Epithelial cell of esophagus (primary cell): Measurements from ENCODE around the gene SLC1A1.

Experiments
- DNase-seq: peaks from one replicate; pipeline ENCODE4 v3.0.0; 2010; ENCODE audit warnings: low read depth
- H3K4me3 ChIP-seq: 2 replicates; pipeline ENCODE4 v1.5.1; 2011; ENCODE audit warnings: mild to moderate bottlenecking, low read length, control low read depth
- TF ChIP-seq, protein P1 (sequence below): IDR thresholded peaks from 2 replicates; pipeline ENCODE4 v1.5.1; 2011; ENCODE audit warnings: low read depth, mild to moderate bottlenecking, low read length, control low read depth, inconsistent platforms; ENCODE audit not compliant: insufficient read depth; ENCODE audit errors: missing control alignments

The SLC1A1 gene

DNA sequence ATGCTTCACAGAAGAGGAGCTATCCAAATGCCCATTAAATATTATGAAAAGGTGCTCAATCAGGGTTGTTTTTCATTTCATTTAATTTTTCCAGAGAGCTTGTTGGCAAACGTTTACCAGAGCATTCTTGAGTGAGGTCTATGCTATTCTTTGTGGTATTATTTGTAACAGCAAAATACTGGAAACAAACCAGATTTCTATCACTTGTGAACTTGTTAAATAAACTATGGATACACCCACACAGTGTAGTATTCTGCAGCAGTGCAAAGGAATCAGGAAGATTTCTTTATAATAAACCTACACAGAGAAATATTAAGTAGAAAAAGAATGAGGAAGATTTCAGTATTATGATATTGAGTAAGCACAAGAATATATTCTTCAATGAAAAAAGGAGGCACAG lies 15.0 kb upstream of the SLC1A1 start:
- TF ChIP-seq, protein P1, sequence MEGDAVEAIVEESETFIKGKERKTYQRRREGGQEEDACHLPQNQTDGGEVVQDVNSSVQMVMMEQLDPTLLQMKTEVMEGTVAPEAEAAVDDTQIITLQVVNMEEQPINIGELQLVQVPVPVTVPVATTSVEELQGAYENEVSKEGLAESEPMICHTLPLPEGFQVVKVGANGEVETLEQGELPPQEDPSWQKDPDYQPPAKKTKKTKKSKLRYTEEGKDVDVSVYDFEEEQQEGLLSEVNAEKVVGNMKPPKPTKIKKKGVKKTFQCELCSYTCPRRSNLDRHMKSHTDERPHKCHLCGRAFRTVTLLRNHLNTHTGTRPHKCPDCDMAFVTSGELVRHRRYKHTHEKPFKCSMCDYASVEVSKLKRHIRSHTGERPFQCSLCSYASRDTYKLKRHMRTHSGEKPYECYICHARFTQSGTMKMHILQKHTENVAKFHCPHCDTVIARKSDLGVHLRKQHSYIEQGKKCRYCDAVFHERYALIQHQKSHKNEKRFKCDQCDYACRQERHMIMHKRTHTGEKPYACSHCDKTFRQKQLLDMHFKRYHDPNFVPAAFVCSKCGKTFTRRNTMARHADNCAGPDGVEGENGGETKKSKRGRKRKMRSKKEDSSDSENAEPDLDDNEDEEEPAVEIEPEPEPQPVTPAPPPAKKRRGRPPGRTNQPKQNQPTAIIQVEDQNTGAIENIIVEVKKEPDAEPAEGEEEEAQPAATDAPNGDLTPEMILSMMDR, result no peak
- no peak for DNase-seq
- H3K4me3 ChIP-seq, result no peak overlapping the region

DNA sequence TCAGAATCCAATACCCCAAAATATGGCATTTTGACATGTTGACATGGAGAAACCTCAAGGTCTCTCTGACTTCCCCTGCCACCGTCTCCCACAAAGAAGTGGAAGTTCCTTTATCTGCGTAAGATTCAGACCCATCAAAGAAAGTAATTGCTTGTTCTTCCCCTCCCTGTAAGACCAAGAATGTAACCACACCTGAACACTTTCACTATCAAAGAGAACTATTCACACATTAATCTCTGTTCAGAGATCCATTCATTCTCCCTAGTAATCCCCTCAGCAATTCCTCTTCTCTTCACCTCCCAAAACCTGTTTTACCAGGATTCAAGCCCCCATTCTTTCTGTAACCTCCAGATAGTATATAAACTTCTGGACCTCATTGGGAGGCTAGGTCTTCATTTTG lies 4.1 kb upstream of the SLC1A1 start:
- no peak for DNase-seq
- TF ChIP-seq, protein P1, result no peak
- H3K4me3 ChIP-seq, result no peak overlapping the region

DNA sequence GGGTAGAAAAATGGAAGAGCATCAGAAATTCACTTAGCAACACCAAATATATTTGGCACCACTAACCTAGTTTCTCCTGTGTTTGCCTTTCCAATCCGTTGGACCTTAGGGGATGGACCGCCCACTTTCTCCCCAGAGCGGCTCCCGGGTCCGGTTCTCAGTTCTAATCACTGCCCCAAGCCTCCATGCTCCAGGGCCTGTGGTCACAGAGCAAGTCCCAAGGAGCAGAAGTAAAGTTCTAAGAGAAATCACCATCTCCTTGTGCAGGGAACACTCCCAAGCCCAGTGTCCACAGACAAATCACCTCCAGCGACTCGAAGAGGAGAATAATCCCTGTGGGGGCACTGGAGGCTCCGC lies 728 bp upstream of the SLC1A1 start:
- TF ChIP-seq, protein P1, result no peak
- no peak for DNase-seq
- H3K4me3 ChIP-seq, result peak overlapping the region; percentile 54

DNA sequence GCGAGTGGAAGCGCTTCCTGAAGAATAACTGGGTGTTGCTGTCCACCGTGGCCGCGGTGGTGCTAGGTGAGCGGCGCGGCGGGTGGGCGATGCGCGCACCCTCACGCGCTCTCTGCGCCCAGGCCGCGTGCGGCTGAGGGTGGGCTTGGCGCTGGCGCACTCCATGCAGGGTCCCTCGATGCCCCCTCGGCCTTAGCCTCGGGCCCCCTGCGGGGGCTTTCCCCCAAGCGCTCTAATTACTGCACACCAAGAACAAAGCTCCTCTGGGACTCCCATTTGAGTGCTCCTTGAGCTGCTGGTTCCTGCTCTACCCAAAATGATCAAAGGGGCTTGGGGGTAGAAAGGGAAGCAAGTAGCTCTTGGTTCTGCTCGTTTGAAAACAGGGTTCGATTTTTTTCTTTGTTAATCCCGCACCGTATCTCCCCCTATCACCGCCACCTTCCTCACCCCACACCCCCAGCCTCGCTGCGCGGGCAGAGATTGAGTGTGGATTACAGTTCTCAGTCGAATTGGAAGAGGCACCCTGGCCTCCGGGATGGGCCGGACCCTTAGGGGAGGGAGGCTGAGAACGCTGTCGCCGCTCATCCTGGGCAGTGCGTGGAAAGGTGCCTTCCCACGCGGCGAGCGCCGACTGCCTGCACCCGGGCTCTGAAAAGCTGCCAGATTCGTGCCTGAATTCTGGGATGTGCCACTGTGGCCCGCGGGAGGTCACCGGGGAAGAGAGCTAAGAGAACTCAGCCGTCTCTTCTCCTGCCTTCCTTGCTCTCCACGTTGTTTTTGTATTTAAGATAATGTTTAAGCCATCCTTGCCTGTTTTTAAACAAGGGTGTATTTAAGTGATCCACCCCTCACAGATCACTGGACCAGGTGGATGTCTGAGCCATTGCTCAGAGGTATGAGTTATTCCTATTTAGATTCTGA lies 697 bp downstream of the SLC1A1 start:
- no peak for DNase-seq
- H3K4me3 ChIP-seq, result peak overlapping the region; percentile 54
- TF ChIP-seq, protein P1, result no peak

DNA sequence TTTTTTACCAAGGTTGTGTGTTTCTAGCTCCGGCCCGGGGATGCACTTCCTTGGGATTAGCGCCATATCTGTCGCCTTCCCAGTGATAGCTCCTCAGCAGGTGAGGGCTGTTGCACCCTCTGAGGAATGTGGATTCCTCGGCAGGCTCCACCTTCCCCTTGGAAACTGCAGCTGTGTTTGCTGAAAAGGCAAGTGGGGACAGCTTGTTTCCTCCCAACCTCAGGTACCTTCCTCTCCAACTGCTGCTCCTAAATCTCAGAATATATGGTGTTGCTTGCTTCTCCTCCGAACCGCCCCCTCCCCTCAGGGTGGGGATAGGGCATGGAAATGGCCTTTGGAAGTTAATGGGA lies 1.3 kb downstream of the SLC1A1 start:
- TF ChIP-seq, protein P1, result no peak
- peak; percentile 43 for DNase-seq
- peak overlapping the region; percentile 54 for H3K4me3 ChIP-seq

DNA sequence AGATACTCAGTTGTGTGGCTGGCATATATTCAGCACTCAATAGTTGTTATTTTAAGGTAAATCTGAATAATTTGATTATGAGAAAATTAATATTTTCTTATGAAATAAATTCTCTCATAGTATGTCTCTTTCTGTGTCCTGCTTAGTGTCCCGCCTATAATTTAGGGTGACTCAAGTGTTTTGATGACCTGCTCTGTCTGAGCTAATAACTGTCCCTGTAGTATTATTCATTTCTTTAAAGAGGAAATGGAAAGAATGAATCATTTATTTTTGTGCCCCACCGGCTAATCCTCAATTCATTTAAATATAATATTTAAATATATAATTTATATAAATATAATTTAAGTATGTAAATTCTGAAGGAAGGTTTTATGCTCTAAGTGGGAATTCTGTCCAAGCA lies 4.1 kb downstream of the SLC1A1 start:
- H3K4me3 ChIP-seq, result no peak overlapping the region
- no peak for DNase-seq
- TF ChIP-seq, protein P1, result no peak

DNA sequence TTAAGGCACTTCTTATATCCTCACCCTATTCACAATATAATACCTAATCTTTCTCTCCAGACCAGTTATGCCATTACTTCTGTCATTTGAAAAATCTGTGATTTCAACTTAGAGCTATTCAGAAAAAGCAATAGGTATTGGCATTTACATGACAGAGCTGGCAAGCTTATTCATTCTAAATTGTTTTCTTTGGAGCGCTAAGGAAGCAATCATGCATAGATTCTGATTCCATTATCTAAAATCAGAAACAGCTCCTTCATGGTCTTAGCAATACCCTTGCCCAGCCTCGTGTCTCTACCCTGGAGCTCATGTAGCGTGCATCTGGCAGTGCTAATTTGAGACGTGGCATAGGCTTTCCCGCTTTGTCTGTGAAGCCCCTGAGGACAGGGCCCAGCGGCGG lies 4.5 kb downstream of the SLC1A1 start:
- TF ChIP-seq, protein P1, result no peak
- DNase-seq, result no peak

More for the DNA sequence above, 4.5 kb downstream of the SLC1A1 start:
- H3K4me3 ChIP-seq, result no peak overlapping the region
